Lower leg skin (tissue), 4 donors: ENCODE measurements around the gene ZNF821. TPM values are rescaled to one million over a fixed set of nuclear protein-coding genes. Genes with fewer than 3 reads are reported as not detected.
"Not testable (repeated sequence)": the region's sequence is repeated elsewhere in the genome, so short reads cannot be mapped to it uniquely, and the experiment has no call there.

Source experiments
- DNase-seq, 2 donors: peaks; one replicate each; pipeline ENCODE4 v3.0.0-alpha.2; 2019; ENCODE audit warnings: low spot score in 2 of 2
- H3K4me3 ChIP-seq: fragments of 200-600 bp; sonication (generic); 2 replicates; pipeline ENCODE4 v1.5.1; 2017; ENCODE audit warnings: mild to moderate bottlenecking, low read depth; ENCODE audit not compliant: poor library complexity, severe bottlenecking
- POLR2A ChIP-seq, 2 donors: fragments of 450-650 bp; IDR thresholded peaks; one replicate each; pipeline ENCODE4 v1.6.1; 2016 to 2017; ENCODE audit warnings: antibody characterized with exemption in 2 of 2, mild to moderate bottlenecking in 1 of 2, moderate library complexity in 1 of 2
- whole genome bisulfite sequencing, 2 donors: methylation state at CpG; one replicate each; pipeline ENCODE4 v1.1.5; 2018; 5-methylcytosine and 5-hydroxymethylcytosine counted together
- intact Hi-C: fragments of 100-400 bp; cut with DNase I; formaldehyde crosslinking; loops from one replicate; pipeline ENCODE4 v1.15.0; 2023; ENCODE audit warnings: low total_unique reads
- total RNA-seq, 4 donors: library from RNA; depleted of rRNA; stranded (reverse); fragments of >200 nt; gene quantifications; one replicate each; pipeline ENCODE4 v1.1.0, GENCODE V29; 2016
- TF ChIP-seq, protein P1 (sequence below), 3 donors: fragments of 450-650 bp; IDR thresholded peaks; one replicate each; pipeline ENCODE4 v1.5.1; 2016; ENCODE audit warnings: antibody characterized with exemption in 3 of 3, mild to moderate bottlenecking in 3 of 3, moderate library complexity in 2 of 3

Gene ZNF821
- total RNA-seq, 4 donors from 2014 or later, result 13.6 to 21.0 (median 17.2) TPM

DNA sequence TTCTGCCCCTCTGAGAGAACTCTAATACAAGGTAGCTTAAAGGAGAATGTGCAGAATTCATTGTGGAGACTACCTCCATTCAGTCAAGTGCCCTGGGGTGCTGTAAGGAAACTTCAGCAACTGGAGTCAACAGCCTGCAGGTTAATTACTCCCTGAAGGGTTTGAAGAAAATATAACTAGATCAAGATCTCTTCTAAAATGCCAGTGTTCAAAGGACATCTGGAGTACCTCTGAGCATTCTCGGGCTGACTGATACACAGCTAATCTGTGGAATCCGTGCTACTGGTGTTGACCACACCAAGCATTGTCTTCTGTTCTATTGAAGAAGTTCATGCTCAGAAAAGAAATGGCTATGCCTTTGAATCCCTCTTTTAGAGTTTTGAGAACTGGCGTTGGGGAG lies 49.7 kb downstream of the ZNF821 start:
- TF ChIP-seq, protein P1, sequence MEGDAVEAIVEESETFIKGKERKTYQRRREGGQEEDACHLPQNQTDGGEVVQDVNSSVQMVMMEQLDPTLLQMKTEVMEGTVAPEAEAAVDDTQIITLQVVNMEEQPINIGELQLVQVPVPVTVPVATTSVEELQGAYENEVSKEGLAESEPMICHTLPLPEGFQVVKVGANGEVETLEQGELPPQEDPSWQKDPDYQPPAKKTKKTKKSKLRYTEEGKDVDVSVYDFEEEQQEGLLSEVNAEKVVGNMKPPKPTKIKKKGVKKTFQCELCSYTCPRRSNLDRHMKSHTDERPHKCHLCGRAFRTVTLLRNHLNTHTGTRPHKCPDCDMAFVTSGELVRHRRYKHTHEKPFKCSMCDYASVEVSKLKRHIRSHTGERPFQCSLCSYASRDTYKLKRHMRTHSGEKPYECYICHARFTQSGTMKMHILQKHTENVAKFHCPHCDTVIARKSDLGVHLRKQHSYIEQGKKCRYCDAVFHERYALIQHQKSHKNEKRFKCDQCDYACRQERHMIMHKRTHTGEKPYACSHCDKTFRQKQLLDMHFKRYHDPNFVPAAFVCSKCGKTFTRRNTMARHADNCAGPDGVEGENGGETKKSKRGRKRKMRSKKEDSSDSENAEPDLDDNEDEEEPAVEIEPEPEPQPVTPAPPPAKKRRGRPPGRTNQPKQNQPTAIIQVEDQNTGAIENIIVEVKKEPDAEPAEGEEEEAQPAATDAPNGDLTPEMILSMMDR (IDR thresholded peaks at IDR 0.05), result no peak
- no peak for TF ChIP-seq POLR2A (IDR thresholded peaks at IDR 0.05)
- no peak for DNase-seq
- H3K4me3 ChIP-seq, result no peak overlapping the region
- intact Hi-C loops, result no loop called here
- 84 to 88% methylated on average over 3 of the region's 3 CpGs for WGBS, 2 donors

DNA sequence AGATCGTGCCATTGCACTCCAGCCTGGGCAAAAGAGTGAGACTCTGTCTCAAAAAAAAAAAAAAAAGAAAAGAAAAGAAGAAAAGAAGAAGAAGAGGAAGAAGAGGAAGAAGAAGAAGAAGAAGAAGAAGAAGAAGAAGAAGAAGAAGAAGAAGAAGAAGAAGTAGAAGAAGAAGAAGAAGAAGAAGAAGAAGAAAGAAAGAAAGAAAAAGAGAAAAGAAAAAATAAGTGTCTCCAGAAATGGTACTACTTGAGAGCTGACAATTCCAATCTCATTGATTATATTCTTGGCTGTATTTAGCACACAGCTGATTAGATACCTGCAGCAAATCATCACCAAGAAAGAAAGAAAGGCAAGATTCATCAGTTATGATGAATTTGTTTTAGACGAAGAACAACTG lies 51.9 kb downstream of the ZNF821 start:
- H3K4me3 ChIP-seq, intact Hi-C loops, DNase-seq: not testable (repeated sequence)
- 89 to 100% methylated on average over 2 of the region's 2 CpGs for WGBS, 2 donors

DNA sequence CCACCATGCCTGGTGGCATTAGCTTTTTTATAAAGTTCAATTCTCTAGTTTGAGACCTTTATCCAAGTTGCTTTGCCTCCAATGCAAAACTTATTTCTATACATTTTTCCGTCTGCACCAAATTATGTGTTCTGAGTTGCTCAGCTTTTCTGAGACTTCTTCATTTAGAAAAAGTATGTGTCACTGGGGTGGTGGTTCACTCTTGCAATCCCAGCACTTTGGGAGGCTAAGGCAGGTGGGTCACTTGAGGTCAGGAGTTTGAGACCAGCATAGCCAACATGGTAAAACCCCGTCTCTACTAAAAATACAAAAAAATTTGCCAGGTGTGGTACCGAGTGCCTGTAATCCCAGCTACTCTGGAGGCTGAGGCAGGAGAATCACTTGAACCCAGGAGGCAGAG lies 52.3 kb downstream of the ZNF821 start:
- H3K4me3 ChIP-seq, intact Hi-C loops, DNase-seq: not testable (repeated sequence)
- WGBS, 2 donors, result 91% methylated on average over 3 of the region's 3 CpGs

DNA sequence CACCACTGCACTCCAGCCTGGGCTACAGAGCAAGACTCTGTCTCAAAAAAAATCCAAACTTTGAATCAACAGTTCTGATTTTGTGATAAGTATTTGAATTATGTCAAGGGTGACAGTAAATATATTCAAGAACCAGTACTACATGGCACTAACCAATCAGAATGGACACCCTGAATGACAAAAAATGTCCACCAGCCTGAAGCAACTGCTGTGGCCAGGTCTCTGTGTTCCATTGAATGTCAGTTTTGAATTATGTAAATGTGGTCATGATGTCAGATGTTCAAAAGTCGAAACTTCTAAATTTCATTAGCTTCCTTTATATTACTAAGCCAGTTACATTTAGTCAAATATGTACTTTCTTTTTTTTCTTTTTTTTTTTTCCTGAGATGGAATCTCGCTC lies 53.6 kb downstream of the ZNF821 start:
- intact Hi-C loops, result no loop called here
- DNase-seq, result no peak
- TF ChIP-seq, protein P1 (IDR thresholded peaks at IDR 0.05), result no peak
- no peak for TF ChIP-seq POLR2A (IDR thresholded peaks at IDR 0.05)
- H3K4me3 ChIP-seq, result no peak overlapping the region
- WGBS, 2 donors, result 86 to 89% methylated on average over 2 of the region's 2 CpGs

DNA sequence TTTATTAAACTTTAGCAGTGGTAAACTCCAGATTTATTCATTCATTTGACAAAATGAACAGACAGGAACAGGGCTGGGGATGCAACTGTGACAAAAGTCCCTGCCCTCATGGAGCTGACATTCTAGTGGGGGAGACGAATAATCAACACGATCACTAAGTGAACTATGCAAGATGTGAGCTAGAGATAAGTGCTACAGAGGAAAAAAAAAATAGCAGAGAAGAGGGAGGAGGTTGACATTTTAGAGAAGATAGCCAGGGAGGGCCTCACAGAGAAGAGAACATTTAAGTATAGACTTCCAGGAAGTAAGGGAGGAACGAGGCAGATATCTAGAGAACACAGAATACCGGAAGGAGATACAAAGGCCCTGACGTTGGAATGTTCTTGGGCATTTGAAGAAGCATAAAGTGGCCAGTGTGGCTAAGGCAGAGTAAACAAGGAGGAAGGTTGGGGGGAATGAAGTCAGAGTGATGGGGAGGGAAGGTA lies 57.4 kb downstream of the ZNF821 start:
- WGBS, 2 donors, result 81 to 88% methylated on average over 5 of the region's 5 CpGs
- no peak for DNase-seq
- intact Hi-C loops, result no loop called here
- TF ChIP-seq POLR2A (IDR thresholded peaks at IDR 0.05), result no peak
- TF ChIP-seq, protein P1 (IDR thresholded peaks at IDR 0.05), result no peak
- no peak overlapping the region for H3K4me3 ChIP-seq

DNA sequence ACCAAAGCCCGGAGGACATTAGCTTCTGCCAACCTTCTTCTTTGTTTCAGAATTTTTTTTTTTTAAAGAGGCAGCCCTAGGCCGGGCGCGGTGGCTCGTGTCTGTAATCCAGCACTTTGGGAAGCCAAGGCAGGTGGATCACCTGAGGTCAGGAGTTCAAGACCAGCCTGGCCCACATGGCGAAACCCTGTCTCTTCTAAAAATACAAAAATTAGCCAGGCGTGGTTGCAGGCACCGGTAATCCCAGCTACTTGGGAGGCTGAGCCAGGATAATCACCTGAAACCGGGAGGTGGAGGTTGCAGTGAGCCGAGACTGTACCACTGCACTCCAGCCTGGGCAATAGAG lies 66.9 kb downstream of the ZNF821 start:
- intact Hi-C loops, H3K4me3 ChIP-seq: not testable (repeated sequence)
- peak in 1 of 2 donors; percentile 80 for DNase-seq
- 50 to 55% methylated on average over 10 of the region's 10 CpGs for WGBS, 2 donors

DNA sequence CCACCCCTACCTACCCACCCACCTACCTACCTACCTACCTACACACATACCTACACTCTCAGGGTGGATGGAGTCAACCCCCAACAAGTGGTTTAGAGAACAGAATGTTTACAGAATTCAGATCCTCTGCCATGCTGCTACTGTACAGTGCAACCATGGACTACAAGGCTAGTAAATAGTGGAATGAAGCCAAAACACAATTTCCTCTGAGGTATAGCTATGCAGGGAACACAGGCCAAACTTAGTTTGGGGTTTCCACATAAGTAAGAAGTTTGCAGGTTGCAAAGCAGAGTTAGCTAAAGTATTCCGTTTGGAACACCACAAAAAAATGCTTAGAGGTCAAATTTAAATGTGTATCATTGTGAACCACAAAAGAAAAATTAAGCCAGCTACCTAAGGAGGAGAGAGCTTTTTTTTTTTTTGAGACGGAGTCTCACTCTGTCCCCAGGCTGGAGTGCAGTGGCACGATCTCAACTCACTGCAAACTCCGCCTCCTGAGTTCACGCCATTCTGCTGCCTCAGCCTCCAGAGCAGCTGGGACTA lies 72.7 kb downstream of the ZNF821 start:
- WGBS, 2 donors, result 69 to 70% methylated on average over 5 of the region's 5 CpGs
- no peak overlapping the region for H3K4me3 ChIP-seq
- intact Hi-C loops, result no loop called here
- TF ChIP-seq, protein P1 (IDR thresholded peaks at IDR 0.05), result no peak
- no peak for TF ChIP-seq POLR2A (IDR thresholded peaks at IDR 0.05)
- DNase-seq, result peak in 1 of 2 donors; percentile 9

DNA sequence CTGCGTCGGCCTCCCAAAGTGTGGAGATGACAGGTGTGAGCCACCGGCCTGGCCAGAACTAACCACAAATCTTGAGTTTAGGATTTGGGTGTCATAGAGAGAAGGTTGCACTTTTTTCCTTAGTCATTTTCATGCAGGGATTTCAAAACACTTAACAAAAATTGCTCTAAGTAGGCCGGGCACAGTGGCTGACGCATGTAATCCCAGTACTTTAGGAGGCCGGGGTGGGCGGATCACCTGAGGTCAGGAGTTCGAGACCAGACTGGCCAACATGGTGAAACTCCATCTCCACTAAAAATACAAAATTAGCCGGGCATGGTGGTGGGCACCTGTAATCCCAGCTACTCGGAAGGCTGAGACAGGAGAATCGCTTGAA lies 73.8 kb downstream of the ZNF821 start:
- DNase-seq, result peak in 1 of 2 donors; percentile 13
- H3K4me3 ChIP-seq, intact Hi-C loops: not testable (repeated sequence)
- 90 to 92% methylated on average over 11 of the region's 11 CpGs for WGBS, 2 donors
